NCI-H146 treated with DMSO at 0.1 percent for 48 hours (cell line): ENCODE results near the gene RPS6KL1.

Experiments used
- DNase-seq: peaks from one replicate; lab custom pipeline; 2025; ENCODE audit not compliant: unreplicated experiment; lab: John Stamatoyannopoulos, UW

RPS6KL1 gene

GRCh38 chr14:74859757-74860552 is 63.1 kb downstream of the RPS6KL1 start:
- DNase-seq, result no peak

GRCh38 chr14:74858022-74858421 is 65.0 kb downstream of the RPS6KL1 start:
- no peak for DNase-seq

GRCh38 chr14:74856366-74856765 is 66.7 kb downstream of the RPS6KL1 start:
- DNase-seq, result no peak

GRCh38 chr14:74855945-74856344 is 67.1 kb downstream of the RPS6KL1 start:
- DNase-seq, result no peak

- no peak for DNase-seq
Measured at GRCh38 chr14:74855021-74855420, 68.0 kb downstream of the RPS6KL1 start.
